Stomach (tissue), 9 donors: ENCODE results near the gene ZNF222. TPM values are rescaled to one million over a fixed set of nuclear protein-coding genes. Genes with fewer than 3 reads are reported as not detected.
A peak's percentile ranks its signal among the peaks of the same experiment; 100 is the strongest.

Source experiments
- DNase-seq, 2 donors: peaks; one replicate each; pipeline versions ENCODE4 v3.0.0 to v3.0.0-alpha.2; 2013 to 2019
- H3K27ac ChIP-seq, 5 donors: fragments of 200-600 bp in 4 of 5; sonication (generic) in 4 of 5; one replicate each; pipeline ENCODE4 v1.5.1; 2013 to 2019; ENCODE audit warnings: mild to moderate bottlenecking in 1 of 5, moderate library complexity in 1 of 5
- H3K27me3 ChIP-seq, 3 donors: fragments of 200-600 bp; sonication (generic); one replicate each; pipeline ENCODE4 v1.5.1; 2017 to 2019; ENCODE audit warnings: mixed run types in 1 of 3
- H3K36me3 ChIP-seq, 4 donors: fragments of 200-600 bp; sonication (generic); 1 replicate in 3 of 4; 2 replicates in 1 of 4; pipeline ENCODE4 v1.5.1; 2016 to 2019
- H3K4me1 ChIP-seq, 4 donors: fragments of 200-600 bp; sonication (generic); one replicate each; pipeline ENCODE4 v1.5.1; 2016 to 2019
- H3K4me3 ChIP-seq, 4 donors: fragments of 200-600 bp; sonication (generic) in 3 of 4; one replicate each; pipeline ENCODE4 v1.5.1; 2016 to 2019; ENCODE audit warnings: mild to moderate bottlenecking in 1 of 4
- H3K9me3 ChIP-seq, 4 donors: fragments of 200-600 bp; sonication (generic); one replicate each; pipeline ENCODE4 v1.5.1; 2016 to 2019
- EP300 ChIP-seq: sonication (generic); formaldehyde crosslinking; IDR thresholded peaks from one replicate; pipeline ENCODE4 v1.6.1; 2017; ENCODE audit warnings: antibody characterized with exemption
- POLR2A ChIP-seq, 4 donors: fragments of 450-650 bp; IDR thresholded peaks; one replicate each; pipeline ENCODE4 v1.6.1; 2016; ENCODE audit warnings: antibody characterized with exemption in 4 of 4, control low read depth in 2 of 4, mild to moderate bottlenecking in 1 of 4, moderate library complexity in 1 of 4
- POLR2AphosphoS5 ChIP-seq, 3 donors: sonication (generic); formaldehyde crosslinking; IDR thresholded peaks; one replicate each; pipeline ENCODE4 v1.6.1; 2016; ENCODE audit warnings: antibody characterized with exemption in 3 of 3
- WGBS, 5 donors: extraction: QIAGEN DNeasy Blood & Tissue Kit in 3 of 5; methylation state at CpG; one replicate each; pipeline versions ENCODE4 v1.1.5 to v1.1.7; 2013 to 2018; 5-methylcytosine and 5-hydroxymethylcytosine counted together
- intact Hi-C: fragments of 100-400 bp; cut with DNase I; formaldehyde crosslinking; loops from one replicate; pipeline ENCODE4 v1.15.1; 2023; ENCODE audit warnings: low total_unique reads
- polyA plus RNA-seq, 3 donors: library from polyadenylated mRNA; stranded (reverse); fragments of 200-250 nt; gene quantifications; one replicate each; pipeline ENCODE4 v1.2.3, GENCODE V29; 2013
- small RNA-seq, 4 donors: library from RNA; depleted of rRNA; stranded (forward); fragments of <200 nt; gene quantifications; one replicate each; pipeline ENCODE3, GENCODE V24; 2016
- total RNA-seq, 5 donors: library from RNA; depleted of rRNA; stranded (reverse); fragments of >200 nt; gene quantifications; one replicate each; pipeline versions ENCODE4 v1.1.0 to v1.2.3, GENCODE V29; 2014 to 2016
- TF ChIP-seq, protein P1 (sequence below), 7 experiments: fragments of 450-650 bp in 4 of 7; fragments of 200-600 bp in 3 of 7; sonication (generic) in 3 of 7; IDR thresholded peaks; one replicate each; pipeline ENCODE4 v1.5.1; 2016 to 2019; ENCODE audit warnings: antibody characterized with exemption in 7 of 7, control low read depth in 2 of 7, mild to moderate bottlenecking in 1 of 7
- donor health status: healthy with polysubstance abuse.
- donor health status: Bipolar disorder and iron deficiency.
- donor health status: healthy.

Gene ZNF222
- total and polyA plus RNA-seq, 8 donors: 1.1 to 6.1 (median 2.2) TPM; not detected in 3

DNA sequence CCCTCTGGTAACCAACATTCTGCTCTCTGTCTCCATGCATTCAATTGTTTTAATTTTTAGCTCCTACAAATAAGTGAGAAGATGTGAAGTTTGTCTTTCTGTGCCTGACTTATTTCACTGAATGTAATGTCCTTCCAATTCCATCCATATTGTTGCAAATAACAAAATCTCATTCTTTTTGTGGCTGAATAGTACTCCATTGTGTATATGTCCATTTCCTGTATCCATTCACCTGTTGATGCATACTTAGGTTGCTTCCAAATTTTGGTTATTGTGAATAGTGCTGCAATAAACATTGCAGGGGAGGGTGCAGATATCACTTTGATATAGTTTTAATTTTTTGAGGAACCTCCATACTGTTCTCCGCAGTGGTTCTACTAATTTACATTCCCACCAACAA, 44.2 kb downstream of the ZNF222 start:
- DNase-seq: no peak

DNA sequence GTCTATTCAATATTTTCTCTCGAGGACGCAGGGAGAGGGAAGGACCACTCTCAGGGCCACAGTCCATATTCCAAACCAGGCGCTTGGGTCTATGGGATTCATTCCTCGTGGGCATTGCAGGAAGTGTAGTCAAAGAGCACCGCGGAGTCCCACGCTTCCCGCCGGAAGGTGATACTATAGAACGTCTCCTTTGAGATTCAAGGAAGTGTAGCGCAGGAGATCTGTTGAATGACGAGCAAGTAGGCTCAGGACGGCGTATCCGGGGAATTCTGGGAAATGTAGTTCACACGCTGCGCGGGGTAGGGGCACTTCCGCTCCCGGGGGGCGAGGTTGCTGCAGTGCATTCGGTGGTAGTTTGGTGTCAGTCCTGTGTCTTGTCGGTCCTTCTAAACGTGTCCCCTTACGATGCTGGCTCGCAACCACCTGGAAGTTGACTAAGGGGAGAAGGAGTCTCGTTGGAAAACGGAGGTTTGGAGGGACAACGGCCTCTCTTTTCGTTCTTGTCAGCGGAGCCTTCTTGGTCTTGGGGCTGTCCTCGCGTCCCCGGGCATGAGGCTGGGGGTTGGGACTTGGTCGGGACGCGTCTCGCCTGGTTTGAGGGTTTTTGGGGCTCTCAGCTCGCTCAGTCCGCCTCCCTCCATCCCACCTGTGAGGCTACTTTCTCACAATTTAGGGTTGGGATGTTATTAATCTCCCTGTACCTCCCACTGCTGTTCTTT, 46.8 kb downstream of the ZNF222 start, which contains the start of gene ZNF284:
Gene ZNF284 (plus strand): TSS at position 336 of the 719 bp plus-strand sequence. CDS start 4,231 bp downstream, outside the sequence.
- intact Hi-C loops: no loop called here
- Histone ChIP-seq H3K4me3 (peak within 1 kb of the TSS; percentile 65 to 88 (median 72)), H3K27me3 (no peaks in the 10 kb centered on the region), H3K27ac (peak within 1 kb of the TSS; percentile 11 to 71 (median 64)), H3K36me3 (peaks cover 0 to 26% (median 14%) of the 10 kb centered on the region in 4 donors), H3K9me3 (peaks cover 18 to 38% (median 29%) of the 10 kb centered on the region in 4 donors), H3K4me1 (peaks cover 9 to 21% (median 17%) of the 10 kb centered on the region in 4 donors)
- TF ChIP-seq POLR2A (IDR thresholded peaks at IDR 0.05) (no peak), POLR2AphosphoS5 (IDR thresholded peaks at IDR 0.05) (peak; percentile 63 to 79 (median 69))
- DNase-seq: peak; percentile 84 to 97
- 1% methylated on average over 31 to 40 of the region's 40 CpGs for WGBS, 5 donors

More for the DNA sequence above, 44.2 kb downstream of the ZNF222 start:
- no peaks in the 10 kb centered on the region for H3K27me3 ChIP-seq
- intact Hi-C loops: no loop called here
- TF ChIP-seq, protein P1, sequence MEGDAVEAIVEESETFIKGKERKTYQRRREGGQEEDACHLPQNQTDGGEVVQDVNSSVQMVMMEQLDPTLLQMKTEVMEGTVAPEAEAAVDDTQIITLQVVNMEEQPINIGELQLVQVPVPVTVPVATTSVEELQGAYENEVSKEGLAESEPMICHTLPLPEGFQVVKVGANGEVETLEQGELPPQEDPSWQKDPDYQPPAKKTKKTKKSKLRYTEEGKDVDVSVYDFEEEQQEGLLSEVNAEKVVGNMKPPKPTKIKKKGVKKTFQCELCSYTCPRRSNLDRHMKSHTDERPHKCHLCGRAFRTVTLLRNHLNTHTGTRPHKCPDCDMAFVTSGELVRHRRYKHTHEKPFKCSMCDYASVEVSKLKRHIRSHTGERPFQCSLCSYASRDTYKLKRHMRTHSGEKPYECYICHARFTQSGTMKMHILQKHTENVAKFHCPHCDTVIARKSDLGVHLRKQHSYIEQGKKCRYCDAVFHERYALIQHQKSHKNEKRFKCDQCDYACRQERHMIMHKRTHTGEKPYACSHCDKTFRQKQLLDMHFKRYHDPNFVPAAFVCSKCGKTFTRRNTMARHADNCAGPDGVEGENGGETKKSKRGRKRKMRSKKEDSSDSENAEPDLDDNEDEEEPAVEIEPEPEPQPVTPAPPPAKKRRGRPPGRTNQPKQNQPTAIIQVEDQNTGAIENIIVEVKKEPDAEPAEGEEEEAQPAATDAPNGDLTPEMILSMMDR (IDR thresholded peaks at IDR 0.05): no peak
- no peak overlapping the region for H3K4me3 ChIP-seq
- H3K36me3 ChIP-seq: peaks cover 19 to 41% (median 31%) of the 10 kb centered on the region in 4 donors
- H3K4me1 ChIP-seq: peaks cover 9 to 21% (median 17%) of the 10 kb centered on the region in 4 donors
- WGBS, 5 donors: 88 to 97% (median 94%) methylated on average over 1 of the region's 1 CpG
- no peak overlapping the region for H3K27ac ChIP-seq
- peaks cover 32 to 63% (median 55%) of the 10 kb centered on the region in 4 donors for H3K9me3 ChIP-seq

DNA sequence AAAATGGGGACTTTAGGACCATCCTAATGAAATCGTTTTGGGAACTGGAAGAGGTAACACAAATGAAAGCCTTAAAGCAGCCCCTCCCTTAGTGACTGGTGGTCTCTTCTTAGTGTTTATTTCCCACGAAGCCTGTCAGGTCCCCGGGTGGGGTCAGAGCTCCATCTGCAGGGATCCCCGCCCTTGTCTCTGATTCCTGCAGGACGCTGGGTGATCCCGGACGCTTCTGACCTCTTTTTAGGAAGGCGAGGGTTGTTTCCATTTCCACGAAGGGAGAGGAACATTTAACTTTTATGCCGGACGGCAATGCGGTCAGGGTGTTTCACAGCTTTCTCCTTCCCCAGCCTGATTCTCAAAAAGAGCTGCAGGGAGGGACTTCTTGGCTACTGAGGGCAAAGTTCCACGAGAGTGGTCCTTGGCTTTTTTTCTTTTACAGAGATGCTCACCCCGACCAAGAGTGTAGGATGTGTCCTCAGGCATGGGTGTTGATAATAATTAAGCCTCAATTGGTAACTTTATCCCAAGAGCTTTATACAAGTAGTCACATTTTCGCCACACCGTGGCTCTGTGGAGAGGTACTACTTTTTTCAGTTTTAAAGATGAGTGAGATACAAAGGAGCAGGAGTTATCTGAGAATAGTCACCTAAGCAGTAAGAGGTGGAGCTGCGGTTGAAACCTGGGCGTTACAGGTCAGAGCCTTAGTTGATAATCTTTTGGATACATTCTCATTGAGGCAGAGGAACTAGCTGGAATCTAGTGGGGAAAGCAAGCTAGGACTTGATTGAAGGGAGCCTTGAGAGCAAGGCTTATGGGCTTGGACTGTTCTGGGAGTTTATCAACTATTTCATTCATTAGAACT, 47.6 kb downstream of the ZNF222 start:
- intact Hi-C loops: no loop called here
- DNase-seq: peak in 1 of 2 donors; percentile 6
- TF ChIP-seq POLR2A (IDR thresholded peaks at IDR 0.05) (no peak), POLR2AphosphoS5 (IDR thresholded peaks at IDR 0.05) (no peak), EP300 (no peak)
- TF ChIP-seq, protein P1 (IDR thresholded peaks at IDR 0.05): no peak
- Histone ChIP-seq H3K36me3 (peaks cover 0 to 26% (median 15%) of the 10 kb centered on the region in 4 donors), H3K27ac (peak overlapping the region in 3 of 5 donors; percentile 56 to 71 (median 67)), H3K9me3 (peaks cover 11 to 30% (median 22%) of the 10 kb centered on the region in 4 donors), H3K4me3 (peak overlapping the region; percentile 65 to 88 (median 72)), H3K4me1 (peaks cover 9 to 21% (median 17%) of the 10 kb centered on the region in 4 donors), H3K27me3 (no peaks in the 10 kb centered on the region)
- 15 to 32% (median 17%) methylated on average over 18 of the region's 18 CpGs for WGBS, 5 donors

DNA sequence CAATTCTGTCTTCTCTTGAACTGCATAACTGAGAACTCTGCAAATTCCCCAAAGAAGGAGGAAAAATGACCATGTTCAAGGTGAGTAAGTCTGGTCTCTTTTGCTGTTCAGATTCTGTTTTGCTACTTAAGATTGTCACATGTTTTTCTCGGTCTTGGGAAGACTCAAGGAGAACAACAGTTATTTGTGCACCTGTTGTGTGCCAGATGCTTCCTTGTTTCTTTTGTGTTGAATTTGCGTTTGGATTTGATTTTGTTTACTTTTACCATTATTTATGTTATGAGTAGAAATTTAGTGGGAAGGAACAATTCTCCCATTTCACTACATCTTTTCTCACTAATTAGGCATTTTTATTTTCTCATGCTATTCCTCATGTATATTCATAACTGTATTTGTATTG, 51.1 kb downstream of the ZNF222 start:
- 79 to 86% (median 82%) methylated on average over 2 of the region's 2 CpGs for WGBS, 5 donors
- Histone ChIP-seq H3K36me3 (peaks cover 0 to 51% (median 45%) of the 10 kb centered on the region in 4 donors), H3K4me1 (peaks cover 9 to 19% (median 15%) of the 10 kb centered on the region in 4 donors), H3K9me3 (no peaks in the 10 kb centered on the region), H3K4me3 (no peak overlapping the region), H3K27me3 (no peaks in the 10 kb centered on the region), H3K27ac (no peak overlapping the region)
- DNase-seq: no peak
- intact Hi-C loops: no loop called here
- TF ChIP-seq POLR2AphosphoS5 (IDR thresholded peaks at IDR 0.05) (no peak), POLR2A (IDR thresholded peaks at IDR 0.05) (no peak), EP300 (no peak)
- TF ChIP-seq, protein P1 (IDR thresholded peaks at IDR 0.05): no peak

Small RNA genes lying within 50 kb of the gene (small RNA-seq; reads per million reads assigned to genes)
- gene AC006213.5: 0 reads per million in 4 donors

Other genes with a start within 250 kb of the ZNF222 start
- gene KCNN4, start 244.4 kb upstream of the ZNF222 start, total RNA-seq: 100 to 1,000 TPM in 1 of 5 donors, 10 to 100 TPM in 3, 1 to 10 TPM in 1; 3.1 to 222 (median 32.7) TPM
- gene KCNN4, start 244.4 kb upstream of the ZNF222 start, polyA plus RNA-seq: 10 to 100 TPM in 1 of 3 donors, 1 to 10 TPM in 2; 7.6 to 22.4 (median 8.6) TPM
- under 1 TPM in 1 of 5 donors, not detected in 4; 0.43 TPM for gene LYPD5, start 222.9 kb upstream of the ZNF222 start, total RNA-seq
- gene LYPD5, start 222.9 kb upstream of the ZNF222 start, polyA plus RNA-seq: 1 to 10 TPM in 2 of 3 donors, under 1 TPM in 1; 0.61 to 3.9 (median 2.6) TPM
- 10 to 100 TPM in 2 of 5 donors, 1 to 10 TPM in 2, not detected in 1; 4.2 to 46.6 (median 7.8) TPM for gene ZNF283, start 198.1 kb upstream of the ZNF222 start, total RNA-seq
- gene ZNF283, start 198.1 kb upstream of the ZNF222 start, polyA plus RNA-seq: 1 to 10 TPM in 2 of 3 donors, under 1 TPM in 1; 0.61 to 2.2 (median 1.3) TPM
- gene ZNF404, start 141.4 kb upstream of the ZNF222 start, total RNA-seq: 1 to 10 TPM in 1 of 5 donors, under 1 TPM in 1, not detected in 3; 0.29 to 1.3 TPM
- gene ZNF404, start 141.4 kb upstream of the ZNF222 start, polyA plus RNA-seq: 1 to 10 TPM in 1 of 3 donors, under 1 TPM in 2; 0.61 to 5.8 (median 0.93) TPM
- gene ZNF45, start 90.1 kb upstream of the ZNF222 start, total RNA-seq: 10 to 100 TPM in 1 of 5 donors, 1 to 10 TPM in 3, under 1 TPM in 1; 0.89 to 17.1 (median 8.1) TPM
- gene ZNF45, start 90.1 kb upstream of the ZNF222 start, polyA plus RNA-seq: 1 to 10 TPM; 3.3 to 4.9 (median 3.7) TPM
- 10 to 100 TPM in 1 of 5 donors, 1 to 10 TPM in 3, not detected in 1; 1.4 to 12.1 (median 7.0) TPM for gene ZNF221, start 74.2 kb upstream of the ZNF222 start, total RNA-seq
- gene ZNF221, start 74.2 kb upstream of the ZNF222 start, polyA plus RNA-seq: under 1 TPM; 0.31 to 0.76 (median 0.40) TPM
- gene ZNF155, start 41.2 kb upstream of the ZNF222 start, total RNA-seq: 1 to 10 TPM in 4 of 5 donors, not detected in 1; 4.2 to 9.4 (median 5.1) TPM
- gene ZNF155, start 41.2 kb upstream of the ZNF222 start, polyA plus RNA-seq: 1 to 10 TPM; 3.7 to 4.7 (median 3.8) TPM
- 10 to 100 TPM in 1 of 5 donors, 1 to 10 TPM in 3, not detected in 1; 1.3 to 16.1 (median 6.3) TPM for gene ZNF230, start 22.4 kb upstream of the ZNF222 start, total RNA-seq
- gene ZNF230, start 22.4 kb upstream of the ZNF222 start, polyA plus RNA-seq: 1 to 10 TPM; 1.1 to 2.1 (median 1.1) TPM
- 1 to 10 TPM in 2 of 5 donors, not detected in 3; 8.0 to 8.1 TPM for gene ZNF223, start 26.7 kb downstream of the ZNF222 start, total RNA-seq
- gene ZNF223, start 26.7 kb downstream of the ZNF222 start, polyA plus RNA-seq: 1 to 10 TPM; 1.2 to 8.6 (median 2.9) TPM
- gene ZNF284, start 46.8 kb downstream of the ZNF222 start, total RNA-seq: 1 to 10 TPM in 3 of 5 donors, under 1 TPM in 1, not detected in 1; 0.29 to 7.6 (median 3.9) TPM
- gene ZNF284, start 46.8 kb downstream of the ZNF222 start, polyA plus RNA-seq: under 1 TPM; 0.15 to 0.68 (median 0.37) TPM
- 10 to 100 TPM; 14.6 to 54.0 (median 19.2) TPM for gene ZNF224, start 69.0 kb downstream of the ZNF222 start, total RNA-seq
- gene ZNF224, start 69.0 kb downstream of the ZNF222 start, polyA plus RNA-seq: 10 to 100 TPM in 1 of 3 donors, 1 to 10 TPM in 2; 6.9 to 13.6 (median 9.9) TPM
- 1 to 10 TPM in 4 of 5 donors, under 1 TPM in 1; 0.29 to 8.3 (median 2.7) TPM for gene ZNF225, start 88.0 kb downstream of the ZNF222 start, total RNA-seq
- 1 to 10 TPM in 2 of 3 donors, under 1 TPM in 1; 1.00 to 1.8 (median 1.2) TPM for gene ZNF225, start 88.0 kb downstream of the ZNF222 start, polyA plus RNA-seq
- gene ZNF234, start 116.2 kb downstream of the ZNF222 start, total RNA-seq: 10 to 100 TPM in 1 of 5 donors, 1 to 10 TPM in 3, under 1 TPM in 1; 0.58 to 11.6 (median 3.8) TPM
- gene ZNF234, start 116.2 kb downstream of the ZNF222 start, polyA plus RNA-seq: 1 to 10 TPM; 1.6 to 1.7 (median 1.6) TPM
- 10 to 100 TPM in 3 of 5 donors, 1 to 10 TPM in 2; 9.3 to 49.2 (median 25.8) TPM for gene ZNF226, start 139.7 kb downstream of the ZNF222 start, total RNA-seq
- gene ZNF226, start 139.7 kb downstream of the ZNF222 start, polyA plus RNA-seq: 10 to 100 TPM; 11.7 to 21.4 (median 14.9) TPM
- gene ZNF227, start 187.2 kb downstream of the ZNF222 start, total RNA-seq: 10 to 100 TPM in 2 of 5 donors, 1 to 10 TPM in 1, under 1 TPM in 2; 0.58 to 31.9 (median 6.7) TPM
- gene ZNF227, start 187.2 kb downstream of the ZNF222 start, polyA plus RNA-seq: 1 to 10 TPM; 3.1 to 7.9 (median 3.5) TPM
- 1 to 10 TPM in 1 of 5 donors, under 1 TPM in 1, not detected in 3; 0.58 to 3.7 TPM for gene ZNF233, start 234.5 kb downstream of the ZNF222 start, total RNA-seq
- under 1 TPM; 0.25 to 0.46 (median 0.43) TPM for gene ZNF233, start 234.5 kb downstream of the ZNF222 start, polyA plus RNA-seq